Keratinocyte (primary cell): ENCODE results near the gene TMEM143. TPM values are rescaled to one million over a fixed set of nuclear protein-coding genes. Genes with fewer than 3 reads are reported as not detected.

ENCODE experiments used
- DNase-seq: peaks from one replicate; pipeline ENCODE4 v3.0.0-alpha.2; 2011; ENCODE audit warnings: low read depth, missing footprints, low spot score
- FAIRE-seq: peaks from 2 replicates; lab custom pipeline; 2011; peaks lifted over from hg19 to GRCh38; lab: Jason Lieb, UNC
- H2AFZ ChIP-seq: 2 replicates; pipeline ENCODE4 v1.6.0; 2012; ENCODE audit warnings: low read length, control low read depth, inconsistent platforms; ENCODE audit not compliant: control insufficient read depth
- H3K27ac ChIP-seq: 2 replicates; pipeline ENCODE4 v1.5.1; 2011; ENCODE audit warnings: low read length; ENCODE audit not compliant: control insufficient read depth, insufficient read depth
- H3K27me3 ChIP-seq: 3 replicates; pipeline ENCODE4 v1.6.0; 2011; ENCODE audit warnings: low read length; ENCODE audit not compliant: control insufficient read depth, insufficient read depth; ENCODE audit errors: extremely low read depth
- H3K36me3 ChIP-seq, 2 experiments: 2 replicates in 1 of 2; 3 replicates in 1 of 2; pipeline ENCODE4 v1.5.1; 2011; ENCODE audit warnings: low read length in 2 of 2, mild to moderate bottlenecking in 1 of 2; ENCODE audit not compliant: control insufficient read depth in 2 of 2, insufficient read depth in 2 of 2; ENCODE audit errors: extremely low read depth in 1 of 2
- H3K4me1 ChIP-seq: 3 replicates; pipeline ENCODE4 v1.5.1; 2011; ENCODE audit warnings: low read length; ENCODE audit not compliant: control insufficient read depth, insufficient read depth; ENCODE audit errors: extremely low read depth
- H3K4me2 ChIP-seq: 3 replicates; pipeline ENCODE4 v1.6.0; 2011; ENCODE audit warnings: low read depth, low read length; ENCODE audit not compliant: control insufficient read depth, insufficient read depth; ENCODE audit errors: extremely low read depth
- H3K4me3 ChIP-seq, 3 experiments: fragments of 200-600 bp in 1 of 3; sonication (generic) in 1 of 3; 2 replicates in 2 of 3; 3 replicates in 1 of 3; pipeline ENCODE4 v1.5.1; 2011 to 2016; ENCODE audit warnings: low read length in 3 of 3, mild to moderate bottlenecking in 3 of 3, control low read depth in 2 of 3, inconsistent platforms in 1 of 3, low read depth in 1 of 3, mixed read lengths in 1 of 3, mixed run types in 1 of 3, moderate library complexity in 1 of 3; ENCODE audit not compliant: control insufficient read depth in 2 of 3, insufficient read depth in 2 of 3; ENCODE audit errors: extremely low read depth in 1 of 3
- H3K79me2 ChIP-seq: 2 replicates; pipeline ENCODE4 v1.6.0; 2012; ENCODE audit warnings: low read length; ENCODE audit not compliant: control insufficient read depth, insufficient read depth
- H3K9ac ChIP-seq: 3 replicates; pipeline ENCODE4 v1.6.0; 2011; ENCODE audit warnings: low read length; ENCODE audit not compliant: control insufficient read depth, insufficient read depth; ENCODE audit errors: extremely low read depth
- H3K9me1 ChIP-seq: 3 replicates; pipeline ENCODE4 v1.6.0; 2011; ENCODE audit warnings: low read length; ENCODE audit not compliant: control insufficient read depth, insufficient read depth; ENCODE audit errors: extremely low read depth
- H3K9me3 ChIP-seq: 2 replicates; pipeline ENCODE4 v1.5.1; 2012; ENCODE audit warnings: low read depth, low read length; ENCODE audit not compliant: control insufficient read depth
- H4K20me1 ChIP-seq: 3 replicates; pipeline ENCODE4 v1.6.0; 2011; ENCODE audit warnings: low read length; ENCODE audit not compliant: control insufficient read depth, insufficient read depth; ENCODE audit errors: extremely low read depth
- CTCF ChIP-seq, 3 experiments: IDR thresholded peaks in 1 of 3; conservative IDR thresholded peaks in 1 of 3; optimal IDR thresholded peaks in 1 of 3; 2 replicates in 2 of 3; 3 replicates in 1 of 3; pipeline versions ENCODE3 to v1.5.1; 2011; ENCODE audit warnings: low read length in 3 of 3, mild to moderate bottlenecking in 3 of 3, moderate library complexity in 2 of 3, control low read depth in 1 of 3, inconsistent platforms in 1 of 3; ENCODE audit not compliant: insufficient read depth in 2 of 3; ENCODE audit errors: extremely low read depth in 1 of 3
- EZH2 ChIP-seq: IDR thresholded peaks from one replicate; pipeline ENCODE4 v1.6.1; 2012; ENCODE audit warnings: inconsistent platforms, mild to moderate bottlenecking, low read length, moderate library complexity
- dilution Hi-C: fragments of 300-500 bp; cut with MboI; formaldehyde crosslinking; loops from one replicate; pipeline ENCODE4 v1.7.0; 2020; ENCODE audit warnings: low sequenced_read_pairs; ENCODE audit not compliant: extremely low pct_ligation_motif_present
- polyA plus RNA-seq, 5 experiments: library from polyadenylated mRNA; depleted of rRNA in 3 of 5; stranded (reverse) in 3 of 5; stranded (forward) in 1 of 5; unstranded in 1 of 5; fragments of >200 nt; gene quantifications; 1 replicate in 1 of 5; 2 replicates in 3 of 5; 3 replicates in 1 of 5; pipeline versions ENCODE4 v1.2.1 to v1.2.3, GENCODE V29; 2011 to 2012; ENCODE audit warnings: missing spikeins in 2 of 5, low read depth in 1 of 5, low replicate concordance in 1 of 5

TMEM143 gene
- polyA plus RNA-seq, 1 donor (not counting 4 experiments of a cell fraction or from before 2014, with no cell fraction given) = 2.9 TPM

- dilution Hi-C loops = no loop called here
Measured at GRCh38 chr19:48303367-48303766, 60.4 kb downstream of the TMEM143 start.

GRCh38 chr19:48302600-48302959 lies 61.2 kb downstream of the TMEM143 start:
- no peaks in the 10 kb centered on the region for H4K20me1 ChIP-seq
- no peaks in the 10 kb centered on the region for H3K9me1 ChIP-seq
- FAIRE-seq (no peak), DNase-seq (no peak)
- no peak overlapping the region for H3K4me3 ChIP-seq
- no peaks in the 10 kb centered on the region for H3K27me3 ChIP-seq
- no peaks in the 10 kb centered on the region for H3K4me1 ChIP-seq
- TF ChIP-seq CTCF (optimal IDR thresholded peaks at IDR 0.05 in 1 of 3, IDR thresholded peaks at IDR 0.05 in 1 of 3, conservative IDR thresholded peaks at IDR 0.05 in 1 of 3; ENCODE audit: extremely low read depth in 1 of 3, insufficient read depth in 2 of 3, low read length in 3 of 3) (no peak), EZH2 (no peak)
- no peak overlapping the region for H3K27ac ChIP-seq
- H2AFZ ChIP-seq = no peak overlapping the region
- no peaks in the 10 kb centered on the region for H3K9me3 ChIP-seq
- no peaks in the 10 kb centered on the region for H3K36me3 ChIP-seq
- H3K79me2 ChIP-seq = no peaks in the 10 kb centered on the region
- no peak overlapping the region for H3K9ac ChIP-seq
- dilution Hi-C loops = no loop called here
- no peak overlapping the region for H3K4me2 ChIP-seq

More at GRCh38 chr19:48303367-48303766, 60.4 kb downstream of the TMEM143 start:
- Histone ChIP-seq H3K27me3 (no peaks in the 10 kb centered on the region), H3K9me1 (no peaks in the 10 kb centered on the region), H3K9ac (no peak overlapping the region), H3K79me2 (no peaks in the 10 kb centered on the region), H4K20me1 (no peaks in the 10 kb centered on the region), H3K4me3 (no peak overlapping the region), H3K4me1 (no peaks in the 10 kb centered on the region), H3K4me2 (no peak overlapping the region), H3K27ac (no peak overlapping the region), H2AFZ (no peak overlapping the region), H3K36me3 (no peaks in the 10 kb centered on the region), H3K9me3 (no peaks in the 10 kb centered on the region)
- no peak for TF ChIP-seq EZH2
- no peak for TF ChIP-seq CTCF (optimal IDR thresholded peaks at IDR 0.05 in 1 of 3, IDR thresholded peaks at IDR 0.05 in 1 of 3, conservative IDR thresholded peaks at IDR 0.05 in 1 of 3; ENCODE audit: extremely low read depth in 1 of 3, insufficient read depth in 2 of 3, low read length in 3 of 3)
- DNase-seq = no peak
- no peak for FAIRE-seq
